SU-DHL-6 (cell line): Measurements from ENCODE around the gene RPE65.

Source experiments
- H2AFZ ChIP-seq: fragments of 200-600 bp; sonication (generic); 2 replicates; pipeline ENCODE4 v1.6.1; 2014; ENCODE audit warnings: low read depth, mild to moderate bottlenecking, moderate library complexity, mixed read lengths, antibody characterized with exemption, low read length; ENCODE audit not compliant: severe bottlenecking
- H3F3A ChIP-seq: fragments of 200-600 bp; shearing (Covaris generic); 2 replicates; pipeline ENCODE4 v1.6.0; 2016; ENCODE audit warnings: antibody characterized with exemption, mild to moderate bottlenecking; ENCODE audit not compliant: insufficient read depth
- H3K27ac ChIP-seq: fragments of 200-600 bp; sonication (generic); 2 replicates; pipeline ENCODE4 v1.5.1; 2016; ENCODE audit warnings: low read depth, mild to moderate bottlenecking, low read length, moderate library complexity, mixed read lengths
- H3K27me3 ChIP-seq: fragments of 200-600 bp; sonication (generic), shearing (Covaris generic); 2 replicates; pipeline ENCODE4 v1.6.0; 2014; ENCODE audit warnings: mild to moderate bottlenecking, low read length
- H3K36me3 ChIP-seq: fragments of 200-600 bp; sonication (generic); 2 replicates; pipeline ENCODE4 v1.6.1; 2014; ENCODE audit warnings: mild to moderate bottlenecking, low read length, mixed read lengths
- H3K4me2 ChIP-seq: fragments of 300-600, 200-600 bp; shearing (Covaris generic), sonication (generic); 2 replicates; pipeline ENCODE4 v1.6.0; 2014; ENCODE audit warnings: low read length, low read depth, mild to moderate bottlenecking; ENCODE audit not compliant: poor library complexity, severe bottlenecking
- H3K4me3 ChIP-seq: fragments of 200-600 bp; sonication (generic); 2 replicates; pipeline ENCODE4 v1.5.1; 2014; ENCODE audit warnings: antibody characterized with exemption, low read length, mild to moderate bottlenecking, mixed read lengths; ENCODE audit not compliant: insufficient read depth, poor library complexity, severe bottlenecking
- H3K79me2 ChIP-seq: fragments of 200-600 bp; sonication (generic); 2 replicates; pipeline ENCODE4 v1.6.1; 2014; ENCODE audit warnings: mild to moderate bottlenecking, low read length, moderate library complexity; ENCODE audit not compliant: insufficient read depth
- H3K9ac ChIP-seq: fragments of 200-600 bp; sonication (generic); 2 replicates; pipeline ENCODE4 v1.7.0; 2014; ENCODE audit warnings: mild to moderate bottlenecking, low read length
- H3K9me2 ChIP-seq: fragments of 200-600 bp; sonication (generic); replicated peaks from 2 replicates; pipeline ENCODE4 v1.6.1; 2014; ENCODE audit warnings: low read length; ENCODE audit not compliant: insufficient read depth
- H3K9me3 ChIP-seq: fragments of 200-600 bp; sonication (generic); 2 replicates; pipeline ENCODE4 v1.6.1; 2014; ENCODE audit warnings: low read length, mixed read lengths; ENCODE audit not compliant: insufficient read depth
- H4K20me1 ChIP-seq: fragments of 200-600 bp; sonication (generic); 2 replicates; pipeline ENCODE4 v1.6.1; 2014; ENCODE audit warnings: low read depth, mild to moderate bottlenecking, antibody characterized with exemption, low read length, moderate library complexity, mixed read lengths
- CTCF ChIP-seq: fragments of 200-600 bp; sonication (generic); IDR thresholded peaks from one replicate; pipeline ENCODE4 v1.5.1; 2017; ENCODE audit warnings: antibody characterized with exemption, mild to moderate bottlenecking, low read length, moderate library complexity; ENCODE audit not compliant: insufficient read depth, poor library complexity, severe bottlenecking
- EZH2phosphoT487 ChIP-seq: fragments of 200-600 bp; sonication (generic), shearing (Covaris generic); conservative IDR thresholded peaks from 2 replicates; pipeline ENCODE4 v1.6.1; 2018; ENCODE audit warnings: mild to moderate bottlenecking, antibody characterized with exemption, low read length, moderate library complexity, mixed read lengths

Gene RPE65

GRCh38 chr1:68442006-68442405 is 7.7 kb downstream of the RPE65 start:
- Histone ChIP-seq H3K27ac (no peak overlapping the region), H4K20me1 (no peaks in the 10 kb centered on the region), H3K36me3 (no peaks in the 10 kb centered on the region), H3K9me2 (no peaks in the 10 kb centered on the region), H3F3A (no peaks in the 10 kb centered on the region), H3K79me2 (no peaks in the 10 kb centered on the region), H3K9ac (no peak overlapping the region), H3K4me2 (no peak overlapping the region), H3K9me3 (no peaks in the 10 kb centered on the region), H2AFZ (no peak overlapping the region), H3K4me3 (no peak overlapping the region), H3K27me3 (no peaks in the 10 kb centered on the region)
- TF ChIP-seq CTCF (no peak), EZH2phosphoT487 (no peak)

GRCh38 chr1:68438310-68438709 is 11.4 kb downstream of the RPE65 start:
- Histone ChIP-seq H3K9ac (no peak overlapping the region), H3K9me2 (no peaks in the 10 kb centered on the region), H2AFZ (no peak overlapping the region), H3K4me2 (no peak overlapping the region), H3K79me2 (no peaks in the 10 kb centered on the region), H3F3A (no peaks in the 10 kb centered on the region), H3K27ac (no peak overlapping the region), H3K27me3 (no peaks in the 10 kb centered on the region), H3K4me3 (no peak overlapping the region), H3K36me3 (no peaks in the 10 kb centered on the region), H3K9me3 (no peaks in the 10 kb centered on the region), H4K20me1 (no peaks in the 10 kb centered on the region)
- no peak for TF ChIP-seq EZH2phosphoT487
- TF ChIP-seq CTCF = no peak

GRCh38 chr1:68433395-68433794 is 16.4 kb downstream of the RPE65 start:
- H3K9ac ChIP-seq = no peak overlapping the region
- no peaks in the 10 kb centered on the region for H3K27me3 ChIP-seq
- no peaks in the 10 kb centered on the region for H3K9me2 ChIP-seq
- H3K79me2 ChIP-seq = no peaks in the 10 kb centered on the region
- no peaks in the 10 kb centered on the region for H3K9me3 ChIP-seq
- no peak overlapping the region for H3K4me3 ChIP-seq
- H4K20me1 ChIP-seq = no peaks in the 10 kb centered on the region
- no peak overlapping the region for H3K27ac ChIP-seq
- H2AFZ ChIP-seq = no peak overlapping the region
- no peaks in the 10 kb centered on the region for H3F3A ChIP-seq
- H3K36me3 ChIP-seq = no peaks in the 10 kb centered on the region
- H3K4me2 ChIP-seq = no peak overlapping the region
- TF ChIP-seq CTCF = no peak
- no peak for TF ChIP-seq EZH2phosphoT487

GRCh38 chr1:68431076-68431475 is 18.7 kb downstream of the RPE65 start:
- Histone ChIP-seq H3K4me2 (no peak overlapping the region), H2AFZ (no peak overlapping the region), H3K27me3 (no peaks in the 10 kb centered on the region), H3K36me3 (no peaks in the 10 kb centered on the region), H3K4me3 (no peak overlapping the region), H3F3A (no peaks in the 10 kb centered on the region), H3K79me2 (no peaks in the 10 kb centered on the region), H3K9me3 (no peaks in the 10 kb centered on the region), H3K9ac (no peak overlapping the region), H3K9me2 (no peaks in the 10 kb centered on the region), H3K27ac (no peak overlapping the region), H4K20me1 (no peaks in the 10 kb centered on the region)
- TF ChIP-seq CTCF = no peak
- TF ChIP-seq EZH2phosphoT487 = no peak
